SKM-1 (cell line): Measurements from ENCODE around the gene NXPH1.

Experiments used
- DNase-seq: peaks from one replicate; lab custom pipeline; 2025; ENCODE audit not compliant: unreplicated experiment; lab: John Stamatoyannopoulos, UW

NXPH1 gene

DNA sequence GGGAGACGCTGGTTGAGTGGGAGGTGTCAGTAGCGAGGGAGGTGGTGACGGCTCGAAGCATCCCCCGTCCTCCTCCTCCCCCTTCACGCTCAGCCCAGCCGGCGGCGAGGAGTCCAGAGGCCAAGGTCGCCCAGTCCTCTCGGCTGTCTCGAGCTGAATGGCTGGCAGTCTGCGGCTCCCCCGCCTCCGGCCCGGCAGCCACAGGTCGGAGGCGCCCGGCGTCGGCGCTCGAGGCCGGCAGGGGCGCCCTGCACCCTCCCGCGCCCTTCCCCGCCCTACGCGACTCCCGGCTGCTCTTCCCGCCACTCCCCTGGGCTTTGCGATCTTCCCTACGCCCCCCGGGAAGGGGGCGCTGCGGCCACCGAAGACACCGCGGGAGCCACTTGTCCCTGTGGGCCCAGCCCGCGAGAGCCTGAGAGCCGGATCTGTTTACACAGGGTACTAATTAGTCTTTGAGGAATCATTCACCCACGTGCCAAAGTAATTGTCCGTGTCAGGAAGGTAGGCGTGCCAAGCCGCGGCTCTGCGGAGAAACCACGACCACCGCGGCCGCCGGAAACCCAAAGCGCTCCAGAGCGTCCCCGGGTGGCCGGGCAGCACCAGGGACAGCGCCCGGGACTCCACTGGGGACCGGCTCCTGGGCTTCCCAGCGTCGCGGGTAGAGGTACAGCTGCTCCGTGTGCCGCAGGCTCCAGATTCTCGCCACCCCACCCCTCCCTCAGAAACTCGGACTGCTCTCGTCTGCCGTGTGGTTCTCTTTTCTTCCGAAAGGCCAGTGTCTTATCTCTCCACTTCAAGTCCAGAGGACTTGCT, at the start of gene NXPH1:
Gene NXPH1, plus strand, starts transcription at position 133 of the 813 bp plus-strand sequence.
- no peak for DNase-seq

DNA sequence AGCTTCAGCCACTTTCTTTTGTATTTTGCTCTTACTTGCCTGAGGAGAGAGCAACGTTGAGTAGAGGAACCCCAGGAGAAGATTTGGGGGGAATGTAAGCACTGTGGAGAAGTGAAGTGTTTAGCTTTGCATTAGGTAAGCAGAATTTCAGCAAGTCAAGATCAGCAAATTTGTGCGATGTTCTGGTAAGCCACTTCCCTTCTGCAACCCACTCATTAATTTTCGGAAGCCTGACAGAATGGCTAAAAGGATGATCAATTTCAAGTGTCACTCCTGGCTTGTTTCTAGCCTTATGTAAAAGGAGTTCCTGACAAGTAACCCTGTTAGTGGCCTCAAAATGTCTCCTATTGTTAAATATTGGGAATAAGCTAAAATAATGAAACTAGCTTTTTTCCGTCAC, 48.5 kb upstream of the NXPH1 start:
- no peak for DNase-seq

DNA sequence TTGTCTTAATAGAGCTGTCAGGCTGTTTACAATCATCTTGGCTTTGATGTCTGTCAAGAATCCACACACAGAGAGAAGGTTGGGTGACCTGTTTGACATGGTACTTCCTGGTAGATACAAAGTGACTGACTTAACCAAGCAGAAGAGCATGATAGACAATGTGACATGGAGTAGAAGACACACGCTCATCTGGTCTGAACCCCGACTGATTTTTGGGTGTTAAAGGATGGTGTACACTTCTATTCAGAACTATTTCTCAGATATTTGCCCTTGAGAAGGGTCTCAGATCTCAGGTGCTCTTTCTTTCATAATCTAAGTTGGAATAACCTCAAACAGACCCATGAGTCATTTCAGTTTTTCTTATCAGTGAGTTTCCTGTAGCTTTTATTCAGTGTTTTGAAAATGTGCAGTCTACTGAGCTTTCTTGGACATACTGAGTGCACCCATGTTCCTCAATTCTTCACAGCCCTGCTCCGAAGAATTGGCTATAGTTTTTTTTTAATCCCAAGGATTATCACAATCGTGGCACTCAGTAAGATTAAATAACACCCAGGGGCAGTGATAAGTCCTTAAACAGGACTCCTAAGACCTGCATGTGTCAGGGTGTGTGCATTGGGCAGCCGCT, 46.4 kb upstream of the NXPH1 start:
- DNase-seq: no peak

DNA sequence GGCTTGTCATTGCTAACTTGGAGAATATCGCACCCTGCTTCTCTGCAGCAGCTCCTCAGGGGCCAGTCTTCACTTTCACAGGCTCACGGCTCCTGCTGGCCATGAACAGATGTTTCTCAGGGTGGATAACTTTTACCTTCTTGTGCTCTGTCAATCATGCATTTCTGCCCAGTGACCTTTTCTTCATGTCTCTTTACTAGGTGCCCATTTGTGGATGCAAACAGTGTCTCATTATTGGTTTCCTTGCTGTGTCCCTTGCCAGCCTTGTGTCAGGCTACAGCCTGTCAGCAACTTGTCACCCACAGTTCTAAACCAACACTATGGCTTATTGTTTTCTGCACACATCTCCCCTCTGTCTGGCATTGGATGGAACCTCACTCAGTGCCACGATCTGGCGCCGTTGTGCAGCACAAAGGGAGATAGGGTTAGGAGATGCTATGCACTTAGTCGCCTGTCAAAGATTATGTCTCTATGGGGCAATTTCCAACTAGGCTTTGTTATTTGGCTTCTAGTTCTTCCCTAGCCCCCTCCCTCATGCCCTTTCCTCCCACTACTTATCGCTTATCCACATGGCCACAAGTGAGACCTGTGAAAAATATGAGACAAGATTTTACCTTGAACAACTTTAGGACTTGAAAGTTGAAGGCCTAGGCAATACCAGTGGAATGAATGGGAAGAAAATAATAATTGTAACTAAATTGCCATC, 45.7 kb upstream of the NXPH1 start:
- no peak for DNase-seq

DNA sequence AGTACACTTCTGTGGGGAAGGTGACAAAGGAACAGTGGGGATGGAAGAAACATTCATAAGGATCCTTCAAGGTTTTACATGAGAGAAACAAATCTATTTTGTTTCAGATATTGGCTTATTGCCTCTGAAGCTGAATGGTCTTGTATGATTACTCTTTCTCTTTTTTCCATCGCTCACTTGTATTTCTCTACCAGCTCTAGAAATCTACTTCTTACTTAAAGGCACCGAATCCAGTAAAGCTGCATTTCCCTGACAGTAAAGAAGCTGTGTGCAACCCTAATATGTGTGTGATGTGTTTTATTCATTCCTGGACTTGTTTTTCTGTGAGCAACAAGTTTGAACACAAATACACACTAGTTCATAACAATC, 45.2 kb upstream of the NXPH1 start:
- no peak for DNase-seq

DNA sequence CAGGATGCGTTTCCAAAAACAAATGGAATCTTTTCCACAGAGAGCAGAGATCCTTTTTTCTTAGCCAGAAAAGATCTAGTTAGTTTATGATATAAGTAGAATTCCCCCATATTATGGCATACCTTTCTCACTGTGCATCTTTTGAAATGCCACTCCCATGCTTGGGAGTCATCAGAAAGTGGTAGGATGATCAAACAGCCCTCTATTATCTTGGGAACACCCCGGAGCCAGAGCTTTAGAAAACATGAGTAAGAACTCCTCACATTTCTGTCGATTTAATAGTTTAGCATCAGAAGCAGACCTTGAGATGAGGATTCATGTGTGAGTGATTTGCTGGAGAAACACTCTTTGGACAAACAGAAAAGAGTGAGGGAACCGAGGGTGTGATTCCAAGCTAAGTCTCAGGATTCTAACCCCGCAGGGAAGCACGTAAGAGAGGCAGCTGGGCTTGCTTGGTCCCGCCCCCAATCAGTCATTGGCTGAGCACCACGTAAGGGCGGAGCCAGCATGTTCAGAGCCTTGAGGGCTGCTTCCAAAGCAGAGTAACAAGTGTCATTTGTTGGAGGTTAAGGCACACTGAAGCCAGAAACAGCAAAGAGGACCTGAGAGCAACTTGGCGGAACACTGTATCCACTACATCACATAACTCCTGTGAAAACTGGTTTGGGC, 43.7 kb upstream of the NXPH1 start:
- no peak for DNase-seq

DNA sequence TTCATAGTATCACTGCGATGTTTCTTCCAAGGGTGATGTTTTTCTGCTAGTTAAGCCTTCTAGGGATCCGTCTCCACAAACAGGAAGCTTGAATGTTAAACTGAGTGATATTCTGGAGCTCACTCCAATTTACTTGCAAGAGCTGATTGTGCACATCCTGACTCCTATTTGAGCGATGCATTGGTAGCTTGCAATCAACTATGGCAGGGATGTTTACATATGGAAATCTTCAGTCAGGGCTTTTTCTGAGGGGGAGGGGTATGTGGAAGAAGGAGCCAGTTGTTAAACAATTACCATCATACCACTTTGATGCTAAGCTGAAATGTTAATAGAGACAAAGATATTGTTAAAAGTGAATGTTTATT, 43.2 kb upstream of the NXPH1 start:
- DNase-seq: no peak

DNA sequence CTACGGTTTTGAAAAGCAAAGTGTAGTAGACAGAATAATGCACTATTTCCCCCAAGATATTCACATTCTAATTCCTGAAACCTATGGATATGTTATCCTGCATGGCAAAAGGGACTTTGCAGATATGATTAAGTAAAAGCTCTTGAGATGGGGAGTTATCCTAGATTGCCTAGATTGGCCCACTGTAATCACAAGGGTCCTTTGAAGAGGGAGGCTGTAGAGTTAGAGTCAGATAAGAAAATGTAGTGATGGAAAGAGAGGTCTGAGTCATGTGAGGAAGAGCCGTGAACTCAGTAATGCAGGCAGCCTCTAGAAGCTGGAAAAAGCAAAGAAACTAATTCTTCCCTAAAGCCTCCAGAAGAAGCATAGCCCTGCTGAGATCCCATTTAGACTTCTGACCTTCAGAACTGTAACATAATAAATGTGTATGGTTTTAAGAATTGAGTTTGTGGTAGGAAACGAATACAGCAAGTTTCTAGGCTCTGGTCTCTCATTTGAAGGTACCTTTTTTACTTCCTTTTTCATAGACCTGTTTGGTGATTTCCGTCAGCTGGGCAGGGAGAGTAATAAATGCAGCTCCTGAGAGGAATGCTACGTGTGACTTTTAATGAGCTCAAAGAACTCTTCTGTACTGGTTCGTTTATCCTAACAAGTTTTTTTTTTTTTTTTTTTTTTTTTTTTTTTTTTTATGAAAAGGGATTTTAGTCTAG, 41.9 kb upstream of the NXPH1 start:
- DNase-seq: no peak

DNA sequence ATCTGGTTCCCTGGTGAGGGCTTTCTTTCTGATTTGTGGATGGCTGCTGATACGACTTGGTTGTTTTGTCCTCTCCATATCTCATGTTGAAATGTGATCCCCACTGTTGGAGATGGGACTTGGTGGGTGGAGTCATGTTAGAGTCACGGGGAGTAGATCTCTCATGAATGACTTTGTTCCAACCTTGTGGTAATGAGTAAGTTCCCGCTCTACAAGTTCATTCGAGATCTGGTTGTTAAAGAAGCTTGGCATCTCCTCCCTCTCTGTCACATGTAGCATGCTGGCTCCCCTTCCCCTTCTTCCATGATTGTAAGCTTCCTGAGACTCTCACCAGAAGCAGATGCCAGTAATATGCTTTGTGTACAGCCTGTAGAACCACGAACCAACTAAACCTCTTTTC, 37.1 kb upstream of the NXPH1 start:
- no peak for DNase-seq

DNA sequence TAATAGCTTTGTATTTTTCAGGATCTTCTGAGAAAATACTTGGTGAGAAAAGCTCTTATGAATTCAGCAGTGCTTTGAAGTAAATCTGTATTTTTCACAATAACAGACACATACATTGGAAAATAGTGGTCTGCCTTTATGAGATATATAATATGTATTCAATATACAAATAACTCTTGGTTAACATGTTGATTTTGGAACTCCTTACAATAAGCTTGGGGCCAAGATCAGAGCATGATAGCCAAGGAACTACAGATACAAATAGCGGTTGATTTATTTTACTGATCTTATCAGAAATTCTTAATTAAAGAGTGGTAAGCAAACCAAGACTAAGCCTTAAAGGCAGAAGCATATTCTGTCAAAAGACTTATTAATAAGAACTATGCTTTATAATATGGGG, 24.5 kb upstream of the NXPH1 start:
- no peak for DNase-seq

DNA sequence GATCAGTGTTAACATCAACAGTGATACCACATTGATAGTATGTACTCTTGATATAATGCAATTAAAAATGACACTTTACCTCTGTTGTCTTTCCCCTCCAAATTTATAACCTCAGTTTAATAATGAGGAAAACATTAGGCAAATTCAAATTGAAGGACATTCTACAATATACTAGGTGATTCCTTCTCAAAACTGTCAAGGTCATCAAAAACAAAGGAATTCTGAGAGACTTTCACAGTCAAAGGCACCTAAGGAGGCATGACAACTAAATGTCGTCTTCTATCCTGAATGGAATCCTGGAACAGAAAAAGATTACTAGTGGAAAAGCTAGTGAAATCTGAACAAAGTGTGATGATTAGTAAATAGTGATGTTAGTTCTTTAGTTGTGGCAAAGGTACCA, 22.3 kb upstream of the NXPH1 start:
- DNase-seq: no peak

DNA sequence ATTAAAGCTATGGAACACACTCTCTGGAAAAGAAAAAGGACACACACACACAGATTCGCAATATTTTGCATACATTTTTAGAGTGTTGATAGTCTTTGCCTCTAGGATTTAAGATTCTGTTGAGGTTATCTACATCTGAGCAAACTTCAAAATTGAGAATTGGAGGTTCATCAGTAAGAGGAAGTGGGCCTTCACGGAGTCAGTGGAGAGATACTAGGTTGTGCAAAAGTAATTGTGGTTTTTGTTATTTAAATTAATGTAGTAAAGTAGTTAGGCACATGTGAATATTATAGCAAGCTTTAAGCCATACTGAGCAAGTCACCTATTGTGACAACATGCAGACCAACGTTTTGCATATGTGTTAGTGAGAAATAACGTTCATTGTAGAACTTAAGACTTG, 19.8 kb upstream of the NXPH1 start:
- DNase-seq: no peak

DNA sequence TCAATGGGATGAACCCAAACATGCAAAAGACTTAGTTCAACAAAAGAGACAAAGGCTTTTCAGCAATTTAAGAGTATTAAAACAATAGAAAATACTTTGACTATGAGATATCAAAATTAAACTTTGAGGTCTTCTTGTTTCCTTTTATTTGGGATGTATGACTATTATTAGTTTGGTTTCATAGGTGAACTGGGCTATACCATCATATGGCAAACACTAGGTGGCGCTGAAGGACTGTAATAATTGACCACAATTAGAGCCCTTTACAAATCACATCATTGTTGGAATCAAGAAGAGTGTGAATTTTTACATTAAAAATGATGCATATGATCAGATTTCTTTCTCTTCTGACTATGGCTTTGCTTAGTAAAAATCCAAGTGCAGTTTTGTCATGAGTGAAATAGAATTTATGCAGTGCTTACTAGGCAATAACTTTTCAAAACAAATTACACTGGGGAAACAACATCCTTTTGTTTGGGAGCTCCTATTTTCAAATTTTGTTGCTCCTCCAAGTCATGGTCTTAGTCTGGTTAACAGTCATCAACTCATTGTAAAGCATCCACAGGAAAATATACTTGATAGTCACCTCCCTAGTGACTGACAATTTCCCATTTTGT, 14.7 kb upstream of the NXPH1 start:
- no peak for DNase-seq

DNA sequence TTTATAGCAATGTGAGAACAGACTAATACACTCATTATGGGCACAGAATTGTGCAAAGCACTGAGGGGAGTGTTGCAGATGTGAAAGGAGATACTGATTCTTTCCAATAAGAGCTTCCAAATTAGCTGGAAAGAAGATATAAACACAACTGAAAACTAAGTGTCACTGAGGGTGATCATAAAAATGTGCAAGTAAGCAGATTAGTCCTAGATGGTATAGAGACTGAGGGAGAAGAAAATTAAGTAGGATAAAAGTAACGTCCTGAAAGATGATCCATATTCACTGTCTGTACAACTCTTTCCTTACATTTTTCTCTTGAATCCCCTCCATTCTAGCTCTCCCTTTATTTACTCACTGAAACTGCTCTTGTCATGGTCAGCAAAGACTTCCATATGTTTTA, 11.2 kb upstream of the NXPH1 start:
- no peak for DNase-seq

DNA sequence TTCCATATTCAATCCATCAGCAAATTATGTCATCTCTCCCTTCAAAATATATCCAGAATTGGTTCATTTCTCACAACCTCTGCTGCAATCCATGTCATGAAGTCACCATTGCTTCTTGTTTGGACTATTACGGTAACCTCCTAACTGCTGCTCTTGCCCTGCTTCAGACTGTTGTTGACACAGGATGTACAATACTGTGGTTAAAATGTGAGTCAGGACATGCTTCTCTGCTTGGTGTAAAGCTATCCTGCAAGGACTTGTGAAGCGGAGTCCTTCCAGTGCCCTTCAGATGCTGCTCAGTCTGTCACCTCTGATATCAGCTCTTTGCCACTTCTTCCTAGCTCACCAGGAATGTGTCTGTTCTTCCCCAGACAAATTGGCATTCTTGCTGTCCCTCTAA, 10.4 kb upstream of the NXPH1 start:
- DNase-seq: no peak

DNA sequence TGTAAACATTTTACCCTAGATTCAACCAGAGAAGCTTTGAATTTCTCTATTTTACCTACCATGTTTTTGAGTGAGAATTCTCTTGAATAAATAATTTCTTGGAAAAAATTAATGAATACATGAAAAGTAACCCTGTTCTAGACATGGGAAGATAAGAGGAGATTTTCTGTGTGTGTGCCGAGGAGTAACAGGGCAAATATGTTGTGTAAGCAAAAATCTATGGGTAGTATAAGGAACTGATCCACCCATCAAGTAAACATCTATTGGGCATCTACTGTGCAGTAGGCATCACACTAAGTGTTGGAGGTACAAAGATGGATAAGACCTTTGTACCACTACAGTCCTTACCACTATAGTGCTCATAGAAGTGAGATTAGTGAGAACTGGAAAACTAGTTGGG, 8.2 kb upstream of the NXPH1 start:
- DNase-seq: no peak

DNA sequence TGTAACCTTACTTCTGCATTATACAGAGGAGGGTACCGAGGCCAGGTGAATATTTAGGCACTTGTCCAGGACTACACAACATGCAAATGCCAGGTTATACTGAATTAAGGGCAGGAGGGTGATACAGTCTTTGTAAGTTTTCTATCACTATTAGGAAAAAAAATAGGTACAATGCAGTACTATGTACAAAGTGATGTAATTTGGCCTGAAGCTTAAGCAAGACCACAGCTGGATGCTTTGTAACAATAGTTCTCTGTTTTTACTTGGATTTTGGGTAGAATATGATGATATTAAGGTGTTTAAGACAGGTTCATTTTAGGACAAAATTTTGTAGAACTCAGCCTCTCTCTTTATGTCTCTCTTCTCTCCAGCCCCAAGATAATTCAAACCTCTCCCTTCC, 2.8 kb upstream of the NXPH1 start:
- no peak for DNase-seq

DNA sequence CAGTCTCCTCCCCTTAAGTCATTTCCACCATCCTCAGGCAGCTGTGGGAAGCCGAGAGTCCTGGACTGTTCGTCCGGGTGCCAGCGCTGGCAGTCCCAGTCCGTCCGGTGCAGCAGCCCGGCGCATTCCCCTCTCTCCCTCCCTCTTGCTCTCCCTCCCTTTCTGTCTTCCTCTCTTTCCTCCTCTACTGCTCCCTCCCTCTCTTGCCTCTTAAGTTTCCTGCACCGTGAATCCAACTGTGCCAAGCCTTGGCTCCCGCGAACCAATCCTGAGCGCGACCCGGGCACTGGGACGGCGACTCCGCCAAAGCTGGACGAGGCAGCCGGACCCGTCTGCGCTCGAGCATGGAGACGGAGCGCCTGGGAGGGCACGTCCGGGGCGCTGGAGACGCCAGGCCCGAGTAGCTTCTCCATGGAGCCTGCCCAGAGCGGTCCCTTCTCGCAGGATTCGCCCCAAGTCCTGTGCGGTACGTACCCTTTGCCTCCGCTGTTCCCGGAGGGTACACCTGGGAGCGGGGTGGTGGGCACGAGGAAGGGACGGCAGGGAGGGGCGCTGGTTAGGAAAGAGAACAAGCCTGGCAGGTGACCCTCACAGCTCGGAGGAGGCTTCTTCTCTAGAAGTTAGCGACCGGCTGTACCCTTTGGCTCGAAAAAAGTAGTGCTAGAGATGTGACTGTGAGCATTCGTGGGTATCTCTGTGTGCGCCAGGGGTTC, 1.0 kb downstream of the NXPH1 start:
- no peak for DNase-seq

DNA sequence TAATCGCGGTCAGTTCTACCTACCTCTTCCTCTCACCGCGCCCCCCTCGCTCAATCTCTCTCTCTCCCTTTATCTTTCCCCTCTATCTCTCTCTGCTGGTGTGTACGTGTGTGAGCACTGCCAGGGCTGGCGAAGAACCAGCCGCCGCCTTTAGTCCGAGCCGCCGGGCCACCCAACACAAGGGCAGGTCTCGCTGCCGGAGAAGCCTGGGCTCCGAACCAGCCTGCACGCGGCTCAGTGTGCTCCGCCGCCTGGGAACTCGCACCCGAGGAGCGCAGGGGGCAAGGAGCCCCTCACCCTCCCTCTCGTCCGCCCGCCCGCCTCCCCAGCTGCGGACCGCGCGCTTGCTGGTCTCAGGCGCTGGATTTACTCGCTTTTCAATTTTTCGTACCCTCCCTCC, 1.7 kb downstream of the NXPH1 start:
- DNase-seq: no peak
